Right renal cortex interstitium (tissue), 3 donors: ENCODE data around the gene SZT2. TPM values are rescaled to one million over a fixed set of nuclear protein-coding genes. Genes with fewer than 3 reads are reported as not detected.
"Not testable (repeated sequence)": the region's sequence is repeated elsewhere in the genome, so short reads cannot be mapped to it uniquely, and the experiment has no call there.

Experiments used
- DNase-seq, 3 donors: peaks; one replicate each; pipeline ENCODE4 v3.0.0-alpha.2; 2013; ENCODE audit warnings: low read depth in 3 of 3, low spot score in 2 of 3
- polyA plus RNA-seq, 3 donors: library from polyadenylated mRNA; unstranded; fragments of 120-200 nt; gene quantifications; one replicate each; pipeline ENCODE4 v1.2.1, GENCODE V29; 2013; ENCODE audit not compliant: insufficient read length in 3 of 3

The SZT2 gene
- polyA plus RNA-seq, 3 donors = 15.9 to 17.9 (median 16.7) TPM

- no peak for DNase-seq
Measured at GRCh38 chr1:43359696-43360095, 30.0 kb upstream of the SZT2 start.

- no peak for DNase-seq
Measured at GRCh38 chr1:43360616-43361015, 29.1 kb upstream of the SZT2 start.

GRCh38 chr1:43363283-43363934, 26.3 kb upstream of the SZT2 start:
- DNase-seq = no peak

GRCh38 chr1:43363935-43364525, 25.7 kb upstream of the SZT2 start:
- no peak for DNase-seq

- DNase-seq = no peak
Measured at GRCh38 chr1:43365678-43366077, 24.0 kb upstream of the SZT2 start.

- DNase-seq = no peak
Measured at GRCh38 chr1:43366179-43366578, 23.5 kb upstream of the SZT2 start.

- no peak for DNase-seq
Measured at GRCh38 chr1:43366601-43367025, 23.1 kb upstream of the SZT2 start.

GRCh38 chr1:43367026-43367903, 22.4 kb upstream of the SZT2 start:
- DNase-seq = no peak

- DNase-seq = no peak
Measured at GRCh38 chr1:43367904-43368645, 21.6 kb upstream of the SZT2 start, which contains the start of gene ELOVL1. ELOVL1 (minus strand) TSS chr1:43368011; CDS start chr1:43365609, 2,402 bp downstream.

- no peak for DNase-seq
Measured at GRCh38 chr1:43368646-43369020, 21.1 kb upstream of the SZT2 start.

GRCh38 chr1:43369779-43370178, 19.9 kb upstream of the SZT2 start:
- DNase-seq = not testable (repeated sequence)

- DNase-seq = no peak
Measured at GRCh38 chr1:43370564-43370963, 19.1 kb upstream of the SZT2 start.

- no peak for DNase-seq
Measured at GRCh38 chr1:43372172-43372571, 17.5 kb upstream of the SZT2 start.

GRCh38 chr1:43373066-43373940, 16.4 kb upstream of the SZT2 start:
- DNase-seq = no peak

- no peak for DNase-seq
Measured at GRCh38 chr1:43376723-43377235, 12.9 kb upstream of the SZT2 start.

GRCh38 chr1:43377831-43378230, 11.9 kb upstream of the SZT2 start:
- no peak for DNase-seq

GRCh38 chr1:43379476-43379875, 10.2 kb upstream of the SZT2 start:
- DNase-seq = no peak

GRCh38 chr1:43381612-43382011, 8.1 kb upstream of the SZT2 start:
- no peak for DNase-seq

GRCh38 chr1:43382027-43382779, 7.5 kb upstream of the SZT2 start:
- DNase-seq = peak in 1 of 3 donors; percentile 19
